GM18867 (cell line): ENCODE measurements around the gene MGAM2.
"Not testable (repeated sequence)": the region's sequence is repeated elsewhere in the genome, so short reads cannot be mapped to it uniquely, and the experiment has no call there.

Experiments used
- ATAC-seq: cut with Tn5 transposase; IDR thresholded peaks from one replicate; pipeline ENCODE4 v1.9.1; 2021; ENCODE audit warnings: mild to moderate bottlenecking, moderate library complexity; ENCODE audit not compliant: unreplicated experiment

MGAM2 gene

GRCh38 chr7:142111499-142111898 is at the start of gene MGAM2:
Gene MGAM2, plus strand, starts transcription at chr7:142111718. Its CDS starts 5,156 bp downstream, at chr7:142116874.
- no peak for ATAC-seq

- no peak for ATAC-seq
These were observed 47.7 kb upstream of the MGAM2 start for GRCh38 chr7:142063551-142064442.

- ATAC-seq: no peak
These were observed 45.0 kb upstream of the MGAM2 start for GRCh38 chr7:142066536-142066935.

- ATAC-seq: no peak
These were observed 33.8 kb upstream of the MGAM2 start for GRCh38 chr7:142077762-142078161.

- ATAC-seq: no peak
These were observed 27.9 kb upstream of the MGAM2 start for GRCh38 chr7:142083605-142084004.

GRCh38 chr7:142085428-142085827 is 26.1 kb upstream of the MGAM2 start:
- no peak for ATAC-seq

- ATAC-seq: no peak
These were observed 23.4 kb upstream of the MGAM2 start for GRCh38 chr7:142088022-142088714.

- ATAC-seq: no peak
These were observed 22.5 kb upstream of the MGAM2 start for GRCh38 chr7:142089035-142089434.

GRCh38 chr7:142091961-142092360 is 19.6 kb upstream of the MGAM2 start:
- ATAC-seq: no peak

- ATAC-seq: no peak
These were observed 16.7 kb upstream of the MGAM2 start for GRCh38 chr7:142094861-142095260.

- no peak for ATAC-seq
These were observed 13.9 kb upstream of the MGAM2 start for GRCh38 chr7:142097571-142097970.

GRCh38 chr7:142098004-142098403 is 13.5 kb upstream of the MGAM2 start:
- ATAC-seq: no peak

- ATAC-seq: not testable (repeated sequence)
These were observed 12.2 kb upstream of the MGAM2 start for GRCh38 chr7:142099347-142099746.

GRCh38 chr7:142100634-142101033 is 10.9 kb upstream of the MGAM2 start:
- ATAC-seq: no peak

GRCh38 chr7:142101794-142102193 is 9.7 kb upstream of the MGAM2 start:
- ATAC-seq: not testable (repeated sequence)

GRCh38 chr7:142104550-142105527 is 6.7 kb upstream of the MGAM2 start:
- no peak for ATAC-seq

- no peak for ATAC-seq
These were observed 2.6 kb upstream of the MGAM2 start for GRCh38 chr7:142108728-142109505.

GRCh38 chr7:142110098-142110497 is 1.4 kb upstream of the MGAM2 start:
- ATAC-seq: no peak

GRCh38 chr7:142110638-142111037 is 880 bp upstream of the MGAM2 start:
- no peak for ATAC-seq

- no peak for ATAC-seq
These were observed 568 bp downstream of the MGAM2 start for GRCh38 chr7:142112086-142112485.
